GM20000 (cell line): ENCODE data around the gene TRAPPC5.

Experiments used
- DNase-seq: peaks from one replicate; pipeline ENCODE4 v3.0.0; 2012; ENCODE audit warnings: low spot score
- CTCF ChIP-seq: IDR thresholded peaks from 2 replicates; pipeline ENCODE4 v1.5.1; 2012; ENCODE audit warnings: mild to moderate bottlenecking, control low read depth; ENCODE audit errors: extremely low read depth, missing control alignments

Gene TRAPPC5

DNA sequence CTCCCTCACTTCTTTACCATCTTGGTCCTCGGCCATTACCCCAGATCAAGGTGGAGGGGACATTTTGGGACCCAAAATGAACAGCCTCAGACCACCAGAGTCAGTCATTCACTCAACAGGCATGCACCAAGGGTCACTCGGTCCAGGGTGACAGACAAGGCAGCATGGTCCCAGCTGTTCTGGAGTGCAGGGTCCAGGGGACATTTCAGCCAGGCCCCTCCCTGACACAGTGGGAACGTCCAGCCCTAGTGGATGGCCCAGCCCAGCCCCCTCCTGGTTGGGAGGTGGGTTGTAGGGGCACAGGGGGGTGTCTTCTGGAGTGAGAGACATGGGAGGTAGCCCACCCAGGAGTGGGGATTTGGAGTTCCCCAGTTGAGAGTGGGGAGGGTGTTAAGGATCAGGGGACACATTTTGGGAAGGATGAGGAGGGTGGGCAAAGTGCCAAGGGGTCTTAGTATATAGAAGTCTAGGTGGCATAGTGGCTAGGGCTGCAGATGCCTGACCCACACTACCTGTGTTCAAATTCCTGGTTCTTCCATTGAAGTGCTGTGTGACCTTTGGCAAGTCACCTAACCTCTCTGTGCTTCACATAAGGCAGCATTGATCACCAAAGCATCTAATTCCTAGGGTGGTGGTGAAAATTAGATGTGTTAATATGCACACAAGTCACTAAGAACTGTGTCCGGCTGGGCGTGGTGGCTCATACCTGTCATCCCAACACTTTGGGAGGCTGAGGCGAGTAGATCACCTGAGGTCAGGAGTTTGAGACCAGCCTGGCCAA, 23.8 kb downstream of the TRAPPC5 start:
- no peak for DNase-seq
- no peak for TF ChIP-seq CTCF

DNA sequence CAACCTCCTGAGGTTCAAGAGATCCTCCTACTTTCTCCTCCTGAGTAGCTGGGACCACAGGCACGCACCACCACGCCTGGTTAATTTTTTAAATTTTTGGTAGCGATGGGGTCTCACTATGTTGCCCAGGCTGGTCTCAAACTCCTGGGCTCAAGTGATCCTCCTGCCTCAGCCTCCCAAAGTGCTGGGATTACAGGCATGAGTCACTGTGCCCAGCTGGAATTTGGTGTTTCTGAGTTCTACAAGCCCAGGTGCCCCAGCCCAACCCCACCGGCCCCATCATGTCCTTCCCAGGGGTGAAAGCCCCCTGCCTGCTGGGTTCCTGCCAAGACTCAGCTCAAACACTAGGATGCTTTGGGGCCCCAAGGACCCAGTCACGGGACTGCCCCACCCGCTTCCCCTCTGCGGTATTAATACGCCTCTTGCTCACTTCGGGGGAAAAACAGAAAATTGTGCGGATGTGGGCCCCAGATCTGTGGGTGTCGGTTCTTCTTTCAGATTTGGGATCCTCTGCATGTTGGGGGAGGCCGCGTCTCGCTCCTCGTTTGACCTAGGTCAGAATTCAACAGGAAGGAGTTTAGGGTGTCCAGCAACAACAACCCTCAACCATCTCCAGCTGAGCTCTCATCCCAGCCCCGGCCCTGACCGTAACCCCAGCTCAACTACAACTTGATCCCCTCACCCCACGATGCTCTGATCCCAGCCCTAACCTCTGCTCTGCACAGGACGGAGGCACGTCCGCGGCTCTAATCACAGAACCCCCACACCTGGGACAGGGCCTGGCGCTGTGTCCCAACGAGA, 25.0 kb downstream of the TRAPPC5 start:
- peak; percentile 65 for DNase-seq

GRCh38 chr19:7706188-7706954, 25.7 kb downstream of the TRAPPC5 start:
- TF ChIP-seq CTCF = no peak
- DNase-seq = no peak

More for the DNA sequence above, 25.0 kb downstream of the TRAPPC5 start:
- no peak for TF ChIP-seq CTCF

GRCh38 chr19:7706955-7707456, 26.4 kb downstream of the TRAPPC5 start:
- no peak for TF ChIP-seq CTCF
- no peak for DNase-seq

DNA sequence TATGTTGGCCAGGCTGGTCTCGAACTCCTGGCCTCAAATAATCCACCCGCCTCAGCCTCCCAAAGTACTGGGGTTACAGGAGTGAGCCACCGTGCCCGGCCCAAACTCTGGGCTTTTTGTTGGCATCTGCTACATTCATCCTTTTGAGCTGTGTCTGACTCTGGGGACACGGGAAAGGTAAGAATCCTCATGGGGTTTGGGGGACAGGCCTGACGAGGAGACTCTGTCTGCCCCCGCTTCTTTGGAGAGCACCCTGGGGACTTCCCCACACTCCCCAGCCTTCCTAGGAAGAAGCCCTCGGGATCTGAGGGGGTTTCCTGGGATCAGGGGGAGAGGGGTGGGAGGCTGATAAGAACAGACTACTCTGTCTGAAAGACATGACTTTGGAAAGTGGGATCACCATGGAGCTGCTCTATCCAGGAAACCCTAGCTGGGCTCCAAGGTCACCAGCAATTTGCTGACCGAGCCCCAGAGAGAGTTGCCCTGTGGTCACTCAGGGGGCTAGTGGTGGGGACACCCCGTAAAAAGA, 29.4 kb downstream of the TRAPPC5 start:
- no peak for TF ChIP-seq CTCF
- DNase-seq = no peak

GRCh38 chr19:7710616-7711015, 30.0 kb downstream of the TRAPPC5 start:
- no peak for DNase-seq
- TF ChIP-seq CTCF = no peak
